ENCODE measurements around the gene USP32. TPM values are rescaled to one million over a fixed set of nuclear protein-coding genes. Genes with fewer than 3 reads are reported as not detected.

The USP32 gene, protein sequence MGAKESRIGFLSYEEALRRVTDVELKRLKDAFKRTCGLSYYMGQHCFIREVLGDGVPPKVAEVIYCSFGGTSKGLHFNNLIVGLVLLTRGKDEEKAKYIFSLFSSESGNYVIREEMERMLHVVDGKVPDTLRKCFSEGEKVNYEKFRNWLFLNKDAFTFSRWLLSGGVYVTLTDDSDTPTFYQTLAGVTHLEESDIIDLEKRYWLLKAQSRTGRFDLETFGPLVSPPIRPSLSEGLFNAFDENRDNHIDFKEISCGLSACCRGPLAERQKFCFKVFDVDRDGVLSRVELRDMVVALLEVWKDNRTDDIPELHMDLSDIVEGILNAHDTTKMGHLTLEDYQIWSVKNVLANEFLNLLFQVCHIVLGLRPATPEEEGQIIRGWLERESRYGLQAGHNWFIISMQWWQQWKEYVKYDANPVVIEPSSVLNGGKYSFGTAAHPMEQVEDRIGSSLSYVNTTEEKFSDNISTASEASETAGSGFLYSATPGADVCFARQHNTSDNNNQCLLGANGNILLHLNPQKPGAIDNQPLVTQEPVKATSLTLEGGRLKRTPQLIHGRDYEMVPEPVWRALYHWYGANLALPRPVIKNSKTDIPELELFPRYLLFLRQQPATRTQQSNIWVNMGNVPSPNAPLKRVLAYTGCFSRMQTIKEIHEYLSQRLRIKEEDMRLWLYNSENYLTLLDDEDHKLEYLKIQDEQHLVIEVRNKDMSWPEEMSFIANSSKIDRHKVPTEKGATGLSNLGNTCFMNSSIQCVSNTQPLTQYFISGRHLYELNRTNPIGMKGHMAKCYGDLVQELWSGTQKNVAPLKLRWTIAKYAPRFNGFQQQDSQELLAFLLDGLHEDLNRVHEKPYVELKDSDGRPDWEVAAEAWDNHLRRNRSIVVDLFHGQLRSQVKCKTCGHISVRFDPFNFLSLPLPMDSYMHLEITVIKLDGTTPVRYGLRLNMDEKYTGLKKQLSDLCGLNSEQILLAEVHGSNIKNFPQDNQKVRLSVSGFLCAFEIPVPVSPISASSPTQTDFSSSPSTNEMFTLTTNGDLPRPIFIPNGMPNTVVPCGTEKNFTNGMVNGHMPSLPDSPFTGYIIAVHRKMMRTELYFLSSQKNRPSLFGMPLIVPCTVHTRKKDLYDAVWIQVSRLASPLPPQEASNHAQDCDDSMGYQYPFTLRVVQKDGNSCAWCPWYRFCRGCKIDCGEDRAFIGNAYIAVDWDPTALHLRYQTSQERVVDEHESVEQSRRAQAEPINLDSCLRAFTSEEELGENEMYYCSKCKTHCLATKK (N-terminal part only)
- total RNA-seq (2013), result 75.5 TPM
- 10 to 100 TPM; 10.1 to 26.6 (median 16.6) TPM for polyA plus RNA-seq
- polyA minus RNA-seq, result 44.1 and 55.7 TPM in 2 replicates
- total RNA-seq, result 92.7 to 288 (median 185) reads per million in 11 experiments

DNA sequence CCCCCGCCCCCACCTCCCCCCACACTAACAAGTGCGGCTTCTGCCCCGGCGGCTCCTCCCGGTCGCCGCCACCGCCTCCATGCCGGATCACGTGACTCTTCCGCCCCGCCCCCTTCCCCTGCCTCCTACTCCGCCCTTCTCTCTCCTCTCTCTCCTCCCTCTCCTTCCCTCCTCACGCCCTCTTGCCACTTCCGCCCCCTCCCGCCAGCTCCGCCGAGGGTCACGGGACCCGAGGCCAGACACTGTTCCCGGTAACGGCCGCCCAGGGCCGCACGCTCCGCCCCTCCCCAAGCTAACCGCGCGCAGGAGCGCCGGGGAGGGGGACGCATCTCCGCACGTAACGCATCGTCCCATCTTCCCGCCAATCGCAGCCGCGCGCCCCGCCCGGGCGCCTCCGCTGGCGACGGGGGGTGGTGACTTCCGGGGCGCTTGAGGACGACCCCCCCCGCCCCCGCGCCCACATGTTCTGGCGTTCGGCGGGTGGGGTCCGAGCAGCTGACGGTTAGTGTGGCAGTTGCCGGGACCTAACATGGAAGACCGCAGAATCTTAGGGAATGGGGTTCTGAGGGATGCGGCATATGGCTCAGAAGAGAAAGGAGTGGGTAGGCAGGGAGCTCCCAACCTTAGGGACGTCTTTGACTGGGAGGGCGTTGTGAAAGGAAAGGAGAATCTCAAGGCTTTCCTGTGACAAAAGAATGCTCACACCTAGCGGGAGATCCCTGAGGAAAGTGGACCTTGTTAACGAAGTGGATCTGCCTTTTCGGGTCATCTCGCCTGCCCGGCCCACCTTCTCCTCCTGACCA is at the start of gene USP32:
Gene USP32, minus strand, starts transcription at position 92 of the 803 bp plus-strand sequence. CDS start 194 bp downstream, outside the sequence.
- H3K79me2 ChIP-seq (ENCODE audit: insufficient read depth, low read length), result peaks cover 60% of the 10 kb centered on the region
- H4K20me1 ChIP-seq (ENCODE audit: insufficient read depth, low read length), result peaks cover 17% of the 10 kb centered on the region
- no peaks in the 10 kb centered on the region for H3K27me3 Mint-ChIP-seq (ENCODE audit: low read depth in 3 of 3)
- peak within 1 kb of the TSS; percentile 76 for H2AFZ ChIP-seq (ENCODE audit: insufficient read depth, low read depth, low read length, poor library complexity, severe bottlenecking)
- no peaks in the 10 kb centered on the region for H3K9me3 ChIP-seq (replicated peaks in 1 of 2; ENCODE audit: control insufficient read depth in 1 of 2, insufficient read depth in 1 of 2, low read length in 2 of 2)
- intact Hi-C loops (cut with micrococcal nuclease), result no loop called here
- H3K4me1 ChIP-seq (ENCODE audit: control insufficient read depth in 1 of 2, insufficient read depth in 2 of 2, low read length in 2 of 2), result peaks cover 69 to 77% of the 10 kb centered on the region in 2 donors
- H3K9me3 Mint-ChIP-seq, result peaks cover 0 to 2% (median 0%) of the 10 kb centered on the region in 7 donors
- H3K4me3 Mint-ChIP-seq, result peak within 1 kb of the TSS; percentile 97 to 99
- H3K4me1 Mint-ChIP-seq, result peaks cover 76% of the 10 kb centered on the region
- H3K27ac ChIP-seq (ENCODE audit: low read depth in 1 of 2, low read length in 2 of 2), result peak within 1 kb of the TSS; percentile 89 to 92
- under 1% methylated on average over 53 of the region's 68 CpGs for WGBS (ENCODE audit: insufficient coverage)
- H3K36me3 ChIP-seq (replicated peaks in 1 of 2; ENCODE audit: control insufficient read depth in 1 of 2, insufficient read depth in 2 of 2, low read length in 2 of 2), result no peaks in the 10 kb centered on the region
- DNase-seq, result peak; percentile 93 to 99 (median 96)
- peak within 1 kb of the TSS; percentile 42 to 91 (median 83) for H3K4me3 ChIP-seq (replicated peaks in 1 of 3; ENCODE audit: low read depth in 2 of 3, low read length in 3 of 3)
- no peaks in the 10 kb centered on the region for H3K36me3 Mint-ChIP-seq
- no peaks in the 10 kb centered on the region for H3K27me3 ChIP-seq (ENCODE audit: control insufficient read depth in 2 of 2, insufficient read depth in 2 of 2, low read length in 2 of 2)
- H3K9ac ChIP-seq (ENCODE audit: insufficient read depth, low read length, poor library complexity, severe bottlenecking), result peak within 1 kb of the TSS; percentile 92
- peak within 1 kb of the TSS; percentile 98 to 100 (median 99) for H3K27ac Mint-ChIP-seq
- H3K4me2 ChIP-seq (replicated peaks; ENCODE audit: extremely low read depth, low read length, poor library complexity, severe bottlenecking), result peak within 1 kb of the TSS; percentile 88
- TF ChIP-seq CTCF (IDR thresholded peaks at IDR 0.05), result peak; percentile 25

All from CD14-positive monocyte (primary cell).